ENCODE measurements around the gene SFMBT1. TPM values are rescaled to one million over a fixed set of nuclear protein-coding genes. Genes with fewer than 3 reads are reported as not detected.

The SFMBT1 gene
- total RNA-seq, 1 donor from 2014 or later, result 19.7 TPM

GRCh38 chr3:53032609-53033008 is 13.3 kb downstream of the SFMBT1 start:
- no peaks in the 10 kb centered on the region for H3K36me3 Mint-ChIP-seq (ENCODE audit: insufficient read depth)
- H3K4me3 Mint-ChIP-seq (ENCODE audit: low read depth), result no peak overlapping the region
- no peak for TF ChIP-seq CTCF (IDR thresholded peaks at IDR 0.05; ENCODE audit: unreplicated experiment)
- DNase-seq (ENCODE audit: low spot score, unreplicated experiment), result no peak
- H3K27ac Mint-ChIP-seq, result no peak overlapping the region
- H3K27me3 Mint-ChIP-seq, result no peaks in the 10 kb centered on the region
- peaks cover 19% of the 10 kb centered on the region for H3K4me1 Mint-ChIP-seq (ENCODE audit: low read depth)
- H3K9me3 Mint-ChIP-seq (ENCODE audit: low read depth), result no peaks in the 10 kb centered on the region

- no peak overlapping the region for H3K4me3 Mint-ChIP-seq (ENCODE audit: low read depth)
- DNase-seq (ENCODE audit: low spot score, unreplicated experiment), result no peak
- H3K27ac Mint-ChIP-seq, result no peak overlapping the region
- no peaks in the 10 kb centered on the region for H3K36me3 Mint-ChIP-seq (ENCODE audit: insufficient read depth)
- TF ChIP-seq CTCF (IDR thresholded peaks at IDR 0.05; ENCODE audit: unreplicated experiment), result no peak
- H3K27me3 Mint-ChIP-seq, result no peaks in the 10 kb centered on the region
- H3K4me1 Mint-ChIP-seq (ENCODE audit: low read depth), result peaks cover 17% of the 10 kb centered on the region
- H3K9me3 Mint-ChIP-seq (ENCODE audit: low read depth), result no peaks in the 10 kb centered on the region
Observed at GRCh38 chr3:53030619-53031449, 15.0 kb downstream of the SFMBT1 start.

- peaks cover 13% of the 10 kb centered on the region for H3K4me1 Mint-ChIP-seq (ENCODE audit: low read depth)
Observed at GRCh38 chr3:53028641-53029040, 17.2 kb downstream of the SFMBT1 start.

GRCh38 chr3:53027254-53027844 is 18.5 kb downstream of the SFMBT1 start:
- no peaks in the 10 kb centered on the region for H3K27me3 Mint-ChIP-seq
- no peaks in the 10 kb centered on the region for H3K36me3 Mint-ChIP-seq (ENCODE audit: insufficient read depth)
- TF ChIP-seq CTCF (IDR thresholded peaks at IDR 0.05; ENCODE audit: unreplicated experiment), result no peak
- DNase-seq (ENCODE audit: low spot score, unreplicated experiment), result no peak
- no peak overlapping the region for H3K27ac Mint-ChIP-seq
- no peak overlapping the region for H3K4me3 Mint-ChIP-seq (ENCODE audit: low read depth)
- H3K4me1 Mint-ChIP-seq (ENCODE audit: low read depth), result peaks cover 13% of the 10 kb centered on the region
- H3K9me3 Mint-ChIP-seq (ENCODE audit: low read depth), result peaks cover 3% of the 10 kb centered on the region

More at GRCh38 chr3:53028641-53029040, 17.2 kb downstream of the SFMBT1 start:
- Mint-ChIP-seq H3K27me3 (no peaks in the 10 kb centered on the region), H3K27ac (no peak overlapping the region), H3K4me3 (ENCODE audit: low read depth) (no peak overlapping the region), H3K36me3 (ENCODE audit: insufficient read depth) (no peaks in the 10 kb centered on the region), H3K9me3 (ENCODE audit: low read depth) (no peaks in the 10 kb centered on the region)
- no peak for TF ChIP-seq CTCF (IDR thresholded peaks at IDR 0.05; ENCODE audit: unreplicated experiment)
- DNase-seq (ENCODE audit: low spot score, unreplicated experiment), result no peak

- peaks cover 3% of the 10 kb centered on the region for H3K9me3 Mint-ChIP-seq (ENCODE audit: low read depth)
- H3K27me3 Mint-ChIP-seq, result no peaks in the 10 kb centered on the region
- H3K27ac Mint-ChIP-seq, result no peak overlapping the region
- no peaks in the 10 kb centered on the region for H3K36me3 Mint-ChIP-seq (ENCODE audit: insufficient read depth)
- no peak for TF ChIP-seq CTCF (IDR thresholded peaks at IDR 0.05; ENCODE audit: unreplicated experiment)
- no peak overlapping the region for H3K4me3 Mint-ChIP-seq (ENCODE audit: low read depth)
- peaks cover 13% of the 10 kb centered on the region for H3K4me1 Mint-ChIP-seq (ENCODE audit: low read depth)
- DNase-seq (ENCODE audit: low spot score, unreplicated experiment), result no peak
Observed at GRCh38 chr3:53026382-53027162, 19.3 kb downstream of the SFMBT1 start.
